Central memory CD8-positive, alpha-beta T cell (primary cell): ENCODE data around the gene ST6GALNAC3.
A peak's percentile ranks its signal among the peaks of the same experiment; 100 is the strongest.

Source experiments
- ATAC-seq: fragments of 150-1000 bp; cut with Tn5 transposase; replicated peaks from 2 replicates; pipeline ENCODE4 v1.10.0; 2022; ENCODE audit warnings: mild to moderate bottlenecking, moderate FRiP score, moderate number of reproducible peaks; ENCODE audit not compliant: poor library complexity, severe bottlenecking; ENCODE audit errors: extremely low read depth
- DNase-seq, 2 donors: peaks; one replicate each; pipeline ENCODE4 v3.0.0; 2021; ENCODE audit warnings: low spot score in 2 of 2
- H3K27ac Mint-ChIP-seq: one replicate; pipeline ENCODE4 v1.8.0; 2022; ENCODE audit warnings: low read depth, mild to moderate bottlenecking, moderate library complexity, mixed read lengths
- H3K27me3 Mint-ChIP-seq: one replicate; pipeline ENCODE4 v1.8.0; 2022; ENCODE audit warnings: mixed read lengths
- H3K36me3 Mint-ChIP-seq: one replicate; pipeline ENCODE4 v1.8.0; 2022; ENCODE audit warnings: mild to moderate bottlenecking, moderate library complexity, mixed read lengths; ENCODE audit not compliant: insufficient read depth
- H3K4me1 Mint-ChIP-seq: one replicate; pipeline ENCODE4 v1.8.0; 2022; ENCODE audit warnings: mixed read lengths
- H3K4me3 Mint-ChIP-seq: one replicate; pipeline ENCODE4 v1.8.0; 2022; ENCODE audit warnings: mild to moderate bottlenecking, moderate library complexity, mixed read lengths
- H3K9me3 Mint-ChIP-seq: one replicate; pipeline ENCODE4 v1.8.0; 2022; ENCODE audit warnings: mixed read lengths

ST6GALNAC3 gene

DNA sequence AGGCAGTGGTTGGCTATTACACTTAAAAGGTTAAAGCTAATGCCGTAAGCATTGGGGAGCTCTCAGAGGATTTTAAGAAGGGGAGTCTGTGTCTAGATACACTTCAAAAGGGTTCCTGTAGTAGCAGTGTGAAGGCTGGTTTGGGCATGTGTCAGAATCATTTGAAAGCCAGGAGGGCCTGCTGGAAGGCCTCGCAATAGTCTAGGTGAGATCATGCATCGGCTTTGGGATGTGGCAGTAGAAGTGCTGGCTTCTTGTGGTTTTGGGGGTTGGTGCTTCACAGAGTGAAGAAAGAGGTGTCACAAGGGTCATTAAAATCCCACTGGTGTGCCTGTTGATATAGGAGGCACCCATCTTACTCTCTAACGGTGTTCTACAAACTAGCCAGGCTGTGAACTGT lies 85.7 kb downstream of the ST6GALNAC3 start:
- no peaks in the 10 kb centered on the region for H3K36me3 Mint-ChIP-seq
- no peak overlapping the region for H3K4me3 Mint-ChIP-seq
- ATAC-seq: peak; percentile 32
- no peaks in the 10 kb centered on the region for H3K27me3 Mint-ChIP-seq
- DNase-seq: no peak
- H3K4me1 Mint-ChIP-seq: no peaks in the 10 kb centered on the region
- H3K27ac Mint-ChIP-seq: no peak overlapping the region
- H3K9me3 Mint-ChIP-seq: no peaks in the 10 kb centered on the region

DNA sequence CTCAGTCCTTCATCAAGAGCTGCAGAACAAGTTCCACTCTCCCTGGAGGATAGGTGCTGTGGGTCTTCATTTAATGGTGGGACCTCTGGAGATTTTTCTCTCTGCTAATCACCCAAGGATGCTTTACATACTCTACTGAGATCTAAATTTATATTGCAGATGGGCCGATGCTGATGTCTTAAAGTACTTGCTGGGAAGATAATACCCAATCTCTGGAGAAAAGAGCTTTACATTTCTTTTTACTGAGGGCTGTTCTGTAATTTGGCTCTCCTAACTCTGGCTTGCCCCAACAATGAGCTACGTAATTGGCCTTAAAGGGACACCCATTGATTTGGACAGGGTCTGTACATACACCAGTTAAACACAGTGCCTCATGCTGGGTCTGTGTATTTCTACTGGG lies 86.9 kb downstream of the ST6GALNAC3 start:
- Mint-ChIP-seq H3K4me3 (no peak overlapping the region), H3K9me3 (no peaks in the 10 kb centered on the region), H3K27ac (no peak overlapping the region), H3K4me1 (no peaks in the 10 kb centered on the region), H3K27me3 (no peaks in the 10 kb centered on the region), H3K36me3 (no peaks in the 10 kb centered on the region)
- no peak for DNase-seq
- ATAC-seq: no peak

DNA sequence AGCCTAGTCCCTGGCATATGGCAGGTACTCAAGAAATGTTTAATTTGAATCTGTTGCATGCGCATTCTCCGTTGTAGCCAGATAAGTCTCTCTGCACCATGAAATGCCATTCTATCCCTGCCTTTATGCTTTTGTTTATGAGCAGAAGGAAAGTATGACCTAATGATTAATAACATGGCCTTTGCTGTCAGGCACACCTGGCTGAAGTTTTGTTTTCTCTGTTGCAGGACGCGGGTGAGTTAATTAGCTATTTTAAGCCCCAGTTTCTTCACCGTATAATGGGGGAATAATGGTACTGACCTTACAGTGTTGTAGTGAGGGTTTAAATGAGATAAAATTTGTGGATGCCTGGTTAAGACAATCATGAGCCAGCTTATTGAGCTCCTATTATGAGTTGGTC lies 87.7 kb downstream of the ST6GALNAC3 start:
- DNase-seq (no peak), ATAC-seq (no peak)
- H3K4me1 Mint-ChIP-seq: no peaks in the 10 kb centered on the region
- no peaks in the 10 kb centered on the region for H3K36me3 Mint-ChIP-seq
- no peaks in the 10 kb centered on the region for H3K9me3 Mint-ChIP-seq
- no peaks in the 10 kb centered on the region for H3K27me3 Mint-ChIP-seq
- H3K27ac Mint-ChIP-seq: no peak overlapping the region
- no peak overlapping the region for H3K4me3 Mint-ChIP-seq

DNA sequence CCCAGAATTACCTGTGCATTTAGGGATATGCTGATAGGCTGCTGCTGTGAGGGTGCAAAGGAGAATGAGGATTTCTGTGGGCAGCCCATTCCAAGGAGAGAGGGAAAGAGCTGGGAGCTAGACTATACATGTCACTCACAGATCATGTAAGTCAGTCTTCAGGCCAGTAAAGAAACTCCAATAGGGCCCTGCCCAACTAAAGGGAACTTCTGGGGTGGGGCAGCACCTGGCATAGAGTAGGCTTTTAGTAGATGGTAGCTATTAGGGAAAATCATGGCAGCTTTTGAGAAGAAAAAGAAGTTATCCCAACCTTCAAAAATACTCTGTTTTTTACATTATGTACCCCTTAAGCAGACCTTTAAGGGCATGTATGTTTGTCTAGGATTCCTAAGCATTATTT lies 89.6 kb downstream of the ST6GALNAC3 start:
- H3K4me1 Mint-ChIP-seq: no peaks in the 10 kb centered on the region
- peaks cover 4% of the 10 kb centered on the region for H3K36me3 Mint-ChIP-seq
- DNase-seq (no peak), ATAC-seq (no peak)
- H3K9me3 Mint-ChIP-seq: peaks cover 11% of the 10 kb centered on the region
- H3K4me3 Mint-ChIP-seq: no peak overlapping the region
- H3K27me3 Mint-ChIP-seq: peaks cover 16% of the 10 kb centered on the region
- H3K27ac Mint-ChIP-seq: no peak overlapping the region

DNA sequence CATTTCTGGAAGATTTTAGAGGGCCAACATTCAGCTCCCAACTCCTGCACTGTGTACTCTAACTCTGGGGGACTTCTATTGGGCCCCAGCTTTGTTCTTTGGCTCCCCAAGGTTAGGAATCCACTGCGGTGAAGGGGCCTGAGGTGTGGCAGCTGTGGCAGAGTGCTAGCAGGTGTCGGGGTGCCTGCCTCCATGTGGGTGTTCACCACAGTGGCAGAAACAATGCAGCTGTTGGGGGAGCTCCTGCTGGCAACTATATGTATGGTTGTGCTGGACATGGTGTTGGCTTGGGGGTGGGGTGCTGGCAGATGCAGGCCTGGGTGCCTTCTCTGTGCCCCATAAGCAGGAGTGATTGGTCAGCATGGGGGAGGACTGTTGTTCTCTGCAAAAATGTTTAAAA lies 95.5 kb downstream of the ST6GALNAC3 start:
- H3K36me3 Mint-ChIP-seq: peaks cover 4% of the 10 kb centered on the region
- ATAC-seq: no peak
- peaks cover 11% of the 10 kb centered on the region for H3K4me1 Mint-ChIP-seq
- peak overlapping the region; percentile 21 for H3K4me3 Mint-ChIP-seq
- no peak overlapping the region for H3K27ac Mint-ChIP-seq
- peaks cover 11% of the 10 kb centered on the region for H3K9me3 Mint-ChIP-seq
- no peak for DNase-seq
- H3K27me3 Mint-ChIP-seq: peaks cover 33% of the 10 kb centered on the region

DNA sequence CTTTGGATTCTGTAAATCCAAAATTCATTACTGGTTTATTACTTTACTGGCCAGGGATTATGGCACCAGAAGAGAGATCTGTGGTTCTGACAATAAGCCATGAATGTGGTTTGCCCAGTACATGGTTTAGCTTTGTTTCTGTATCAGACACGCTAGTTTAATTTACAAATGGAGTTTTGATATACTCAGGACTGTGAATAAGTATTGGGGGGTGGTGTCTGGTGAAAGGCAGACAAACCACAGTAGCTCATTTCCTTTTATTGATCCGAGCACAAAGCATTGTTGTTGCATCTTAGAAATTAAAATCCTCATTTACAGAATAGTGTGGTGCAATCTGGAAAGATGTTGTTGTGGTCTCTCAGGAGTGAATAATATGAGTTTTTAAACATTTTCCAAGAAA lies 96.0 kb downstream of the ST6GALNAC3 start:
- Mint-ChIP-seq H3K4me3 (peak overlapping the region; percentile 21), H3K9me3 (peaks cover 11% of the 10 kb centered on the region), H3K4me1 (peaks cover 11% of the 10 kb centered on the region), H3K27me3 (peaks cover 33% of the 10 kb centered on the region), H3K27ac (peak overlapping the region; percentile 47), H3K36me3 (peaks cover 4% of the 10 kb centered on the region)
- ATAC-seq: peak; percentile 54
- DNase-seq: no peak

DNA sequence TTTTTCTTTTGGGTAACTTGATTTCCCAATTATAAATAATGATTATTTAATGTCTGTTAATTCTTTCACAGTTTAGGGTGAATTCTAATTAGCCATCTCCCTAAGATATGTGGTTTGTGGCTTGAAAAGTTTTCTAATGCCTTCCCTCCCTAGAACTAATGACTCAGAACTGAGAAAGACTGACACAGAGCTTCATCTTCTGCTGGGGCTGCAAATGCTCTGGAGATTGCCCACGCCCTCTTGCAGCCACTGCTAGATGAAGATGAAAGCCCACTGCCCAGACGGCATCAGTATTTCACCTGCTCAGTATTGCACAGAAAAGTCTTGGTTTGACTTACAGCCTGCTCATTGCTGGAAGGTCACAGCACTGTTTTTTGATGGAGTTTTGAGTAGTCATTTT lies 101.5 kb downstream of the ST6GALNAC3 start:
- peaks cover 14% of the 10 kb centered on the region for H3K27me3 Mint-ChIP-seq
- ATAC-seq (no peak), DNase-seq (no peak)
- no peaks in the 10 kb centered on the region for H3K36me3 Mint-ChIP-seq
- no peaks in the 10 kb centered on the region for H3K4me1 Mint-ChIP-seq
- H3K4me3 Mint-ChIP-seq: no peak overlapping the region
- H3K9me3 Mint-ChIP-seq: no peaks in the 10 kb centered on the region
- H3K27ac Mint-ChIP-seq: no peak overlapping the region

DNA sequence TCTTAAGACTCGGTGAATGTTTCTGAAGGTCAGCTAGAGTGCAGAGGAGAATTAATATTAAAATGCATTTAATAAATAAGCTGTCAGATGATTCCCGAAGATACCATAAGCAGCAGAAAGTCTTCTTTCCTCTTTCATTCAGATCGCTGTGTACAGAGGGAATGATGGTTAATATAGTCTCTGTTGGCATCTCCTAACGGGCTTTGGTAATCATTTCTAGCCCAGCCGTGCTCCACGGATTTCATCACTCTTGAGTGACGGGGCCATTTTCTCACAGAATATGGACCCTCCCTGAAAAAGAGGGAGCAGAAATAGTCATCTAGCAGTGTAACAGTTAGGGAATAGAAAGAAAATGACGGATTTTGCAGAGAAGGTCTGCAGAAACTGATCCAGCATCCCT lies 103.1 kb downstream of the ST6GALNAC3 start:
- no peak overlapping the region for H3K27ac Mint-ChIP-seq
- H3K4me1 Mint-ChIP-seq: no peaks in the 10 kb centered on the region
- no peak overlapping the region for H3K4me3 Mint-ChIP-seq
- DNase-seq (no peak), ATAC-seq (no peak)
- no peaks in the 10 kb centered on the region for H3K36me3 Mint-ChIP-seq
- no peaks in the 10 kb centered on the region for H3K27me3 Mint-ChIP-seq
- H3K9me3 Mint-ChIP-seq: no peaks in the 10 kb centered on the region

DNA sequence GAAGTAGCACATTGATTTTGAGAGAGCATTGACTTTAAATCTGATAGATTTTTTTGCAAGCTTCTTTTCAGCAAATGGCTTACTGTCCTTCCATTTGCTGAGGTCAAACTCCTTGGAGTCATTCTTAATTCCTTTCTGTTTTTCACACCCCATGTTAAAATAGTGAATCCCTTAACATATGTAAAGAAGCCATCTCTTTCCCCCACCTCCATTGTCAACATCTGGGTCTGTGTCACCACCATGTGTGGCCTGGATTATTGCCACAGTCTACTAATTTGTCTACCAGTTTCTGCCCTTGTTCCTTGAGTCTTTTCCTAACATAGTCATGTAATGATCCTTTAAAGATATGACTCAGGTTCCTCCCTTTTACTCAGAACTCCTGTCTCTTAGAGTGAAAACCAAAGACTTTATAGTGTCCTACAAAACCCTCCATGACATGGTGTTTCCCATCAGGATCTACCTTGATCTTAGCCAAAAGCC lies 104.7 kb downstream of the ST6GALNAC3 start:
- H3K36me3 Mint-ChIP-seq: peaks cover 1% of the 10 kb centered on the region
- no peak overlapping the region for H3K4me3 Mint-ChIP-seq
- no peak for DNase-seq
- no peak for ATAC-seq
- H3K4me1 Mint-ChIP-seq: no peaks in the 10 kb centered on the region
- H3K27ac Mint-ChIP-seq: no peak overlapping the region
- no peaks in the 10 kb centered on the region for H3K27me3 Mint-ChIP-seq
- H3K9me3 Mint-ChIP-seq: no peaks in the 10 kb centered on the region

DNA sequence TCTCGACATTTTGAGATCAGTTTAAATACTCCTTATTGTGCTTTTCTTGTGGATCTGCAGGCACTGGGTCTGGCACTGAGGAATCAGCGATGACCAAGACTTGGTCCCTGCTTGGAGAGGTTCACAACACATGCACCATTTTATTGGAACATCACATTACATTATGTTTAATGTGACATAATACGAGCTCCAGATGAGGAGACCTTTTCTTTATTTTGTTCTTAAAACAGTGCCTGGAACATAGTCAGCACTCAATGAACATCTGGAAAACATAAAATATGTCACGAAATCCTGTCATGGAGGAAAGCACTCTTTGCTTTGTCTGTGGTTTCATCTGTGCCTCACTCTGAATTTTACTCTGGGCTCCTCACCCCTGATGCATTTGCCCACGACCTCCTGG lies 110.7 kb downstream of the ST6GALNAC3 start:
- Mint-ChIP-seq H3K36me3 (peaks cover 1% of the 10 kb centered on the region), H3K4me1 (no peaks in the 10 kb centered on the region), H3K4me3 (no peak overlapping the region), H3K9me3 (no peaks in the 10 kb centered on the region), H3K27me3 (no peaks in the 10 kb centered on the region), H3K27ac (no peak overlapping the region)
- ATAC-seq: no peak
- DNase-seq: no peak

DNA sequence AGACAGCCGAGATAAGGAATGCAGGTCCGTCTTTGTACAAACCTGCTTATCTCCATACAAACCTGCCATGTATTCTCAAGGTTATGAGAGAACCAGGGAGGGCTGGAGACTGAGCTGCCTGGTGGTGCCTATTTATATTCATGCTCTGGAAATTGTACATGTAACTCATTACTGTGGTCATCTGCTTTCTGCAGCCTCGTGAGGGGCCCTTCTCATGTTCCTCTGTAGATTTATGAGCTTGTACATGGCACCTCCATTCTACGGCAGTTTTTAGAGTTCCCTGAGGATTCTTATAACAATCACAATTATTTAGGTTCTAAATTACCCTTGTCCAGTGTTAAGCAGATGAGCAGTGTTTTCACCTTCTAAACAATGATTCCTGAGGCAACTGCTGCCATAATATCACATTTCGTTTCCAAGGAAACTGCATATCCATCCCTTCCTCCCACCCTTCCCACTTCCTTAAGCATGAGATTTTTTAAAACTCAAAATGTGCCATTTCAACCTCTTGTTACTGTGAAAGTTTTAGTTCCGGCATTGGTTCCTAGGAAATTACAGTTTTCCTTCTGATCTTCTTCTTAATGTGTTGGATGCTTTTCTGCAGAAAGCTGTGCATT lies 112.1 kb downstream of the ST6GALNAC3 start:
- Mint-ChIP-seq H3K27me3 (no peaks in the 10 kb centered on the region), H3K4me1 (no peaks in the 10 kb centered on the region), H3K27ac (no peak overlapping the region), H3K9me3 (no peaks in the 10 kb centered on the region), H3K36me3 (peaks cover 1% of the 10 kb centered on the region), H3K4me3 (no peak overlapping the region)
- DNase-seq (no peak), ATAC-seq (no peak)

DNA sequence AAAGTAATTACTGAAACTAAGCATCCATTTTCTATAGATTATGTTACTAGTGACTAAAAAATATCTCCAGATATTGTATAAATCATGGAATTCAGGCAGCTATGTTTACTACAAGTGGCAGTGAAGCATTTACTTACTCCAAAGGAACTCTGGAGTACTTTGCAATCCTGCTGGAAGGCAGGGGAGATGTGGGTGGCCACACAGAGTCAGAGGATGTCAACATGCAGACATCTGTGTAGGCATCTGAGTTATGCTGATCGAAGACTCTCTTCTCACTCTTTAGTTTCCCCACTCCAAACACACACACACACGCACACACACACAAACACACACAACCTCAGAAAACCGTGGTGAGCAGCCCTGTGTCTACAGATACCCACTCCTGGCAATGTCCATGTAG lies 112.9 kb downstream of the ST6GALNAC3 start:
- no peaks in the 10 kb centered on the region for H3K4me1 Mint-ChIP-seq
- no peak overlapping the region for H3K27ac Mint-ChIP-seq
- no peaks in the 10 kb centered on the region for H3K27me3 Mint-ChIP-seq
- peaks cover 1% of the 10 kb centered on the region for H3K36me3 Mint-ChIP-seq
- no peak overlapping the region for H3K4me3 Mint-ChIP-seq
- H3K9me3 Mint-ChIP-seq: no peaks in the 10 kb centered on the region
- ATAC-seq (no peak), DNase-seq (no peak)

DNA sequence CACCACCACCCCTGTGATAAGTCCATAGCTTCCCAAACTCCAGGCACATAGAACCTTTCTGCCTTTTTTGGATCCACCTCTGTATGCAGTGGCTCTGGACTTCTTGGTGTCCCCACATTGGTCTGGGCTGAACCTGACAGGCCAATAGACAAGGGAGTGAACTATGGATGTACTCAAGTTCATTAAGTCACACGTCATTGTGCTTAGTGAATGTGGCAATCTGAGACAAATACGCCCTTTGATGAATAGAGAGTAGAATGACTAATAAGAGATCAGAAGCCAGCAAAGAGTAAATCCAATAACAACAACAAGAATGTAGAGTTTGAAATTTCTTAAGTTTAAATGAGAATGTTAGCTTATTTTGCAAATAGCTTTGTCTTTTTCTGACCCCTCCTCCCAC lies 114.8 kb downstream of the ST6GALNAC3 start:
- H3K9me3 Mint-ChIP-seq: no peaks in the 10 kb centered on the region
- ATAC-seq: no peak
- no peaks in the 10 kb centered on the region for H3K27me3 Mint-ChIP-seq
- DNase-seq: no peak
- H3K27ac Mint-ChIP-seq: no peak overlapping the region
- no peaks in the 10 kb centered on the region for H3K36me3 Mint-ChIP-seq
- H3K4me3 Mint-ChIP-seq: no peak overlapping the region
- H3K4me1 Mint-ChIP-seq: no peaks in the 10 kb centered on the region
